ENCODE data around the gene PARD6G. TPM values are rescaled to one million over a fixed set of nuclear protein-coding genes. Genes with fewer than 3 reads are reported as not detected.

Gene PARD6G
- total and polyA plus RNA-seq, 2 experiments from 2014 or later, result 6.9 to 18.5 TPM

GRCh38 chr18:80178935-80179818 is 68.1 kb downstream of the PARD6G start (continued):
- TF ChIP-seq CTCF (conservative IDR thresholded peaks at IDR 0.05; ENCODE audit: low read depth in 2 of 2) (no peak), ETS1 (IDR thresholded peaks at IDR 0.05) (no peak), STAT1 (IDR thresholded peaks at IDR 0.05; ENCODE audit: unreplicated experiment) (no peak), POLR2AphosphoS5 (IDR thresholded peaks at IDR 0.05; ENCODE audit: low read depth) (no peak), EZH2phosphoT487 (IDR thresholded peaks at IDR 0.05; ENCODE audit: unreplicated experiment) (no peak)

- Mint-ChIP-seq H3K4me3 (no peak overlapping the region), H3K4me1 (peaks cover 5% of the 10 kb centered on the region; the same call in 2 of the 3 replicates), H3K9me3 (no peaks in the 10 kb centered on the region), H3K36me3 (ENCODE audit: low read depth) (no peaks in the 10 kb centered on the region; the same call in 2 of the 3 replicates), H3K27ac (no peak overlapping the region), H3K27me3 (ENCODE audit: insufficient read depth, low read depth, poor library complexity) (peaks cover 10% of the 10 kb centered on the region)
- H3K4me1 ChIP-seq (ENCODE audit: insufficient read depth), result no peaks in the 10 kb centered on the region
- H3K4me2 ChIP-seq, result no peak overlapping the region
- H3K27me3 ChIP-seq (ENCODE audit: insufficient read depth), result no peaks in the 10 kb centered on the region
- no peaks in the 10 kb centered on the region for H4K20me1 ChIP-seq (replicated peaks; ENCODE audit: insufficient read depth)
- H3K27ac ChIP-seq (ENCODE audit: low read depth), result no peak overlapping the region
- no peaks in the 10 kb centered on the region for H3K79me2 ChIP-seq (replicated peaks; ENCODE audit: insufficient read depth)
- H3F3A ChIP-seq (replicated peaks; ENCODE audit: low read depth), result no peaks in the 10 kb centered on the region
- no peaks in the 10 kb centered on the region for H3K36me3 ChIP-seq (ENCODE audit: insufficient read depth)
- ATAC-seq, result no peak
- DNase-seq (ENCODE audit: low spot score), result no peak
- H3K4me3 ChIP-seq, result no peak overlapping the region
- no peak overlapping the region for H2AFZ ChIP-seq
- no peaks in the 10 kb centered on the region for H3K9me2 ChIP-seq (ENCODE audit: insufficient read depth)
- no peak for TF ChIP-seq EZH2phosphoT487 (IDR thresholded peaks at IDR 0.05; ENCODE audit: unreplicated experiment)
- no peak for TF ChIP-seq ZNF114 (CRISPR knock-in tag; IDR thresholded peaks at IDR 0.05)
- TF ChIP-seq ZNF462 (CRISPR knock-in tag; IDR thresholded peaks at IDR 0.05), result no peak
- no peak for TF ChIP-seq CTCF (conservative IDR thresholded peaks at IDR 0.05; ENCODE audit: low read depth in 2 of 2)
- no peak for TF ChIP-seq ZNF331 (CRISPR knock-in tag; IDR thresholded peaks at IDR 0.05; ENCODE audit: low read depth)
- no peak for TF ChIP-seq ETS1 (IDR thresholded peaks at IDR 0.05)
- no peak for TF ChIP-seq EZH2 (IDR thresholded peaks at IDR 0.05; ENCODE audit: low read depth, unreplicated experiment)
- no peak for TF ChIP-seq STAT1 (IDR thresholded peaks at IDR 0.05; ENCODE audit: unreplicated experiment)
- no peak for TF ChIP-seq POLR2AphosphoS5 (IDR thresholded peaks at IDR 0.05; ENCODE audit: low read depth)
- TF ChIP-seq CREB1 (CRISPR knock-in tag; IDR thresholded peaks at IDR 0.05; ENCODE audit: low read depth), result no peak
These were observed 70.2 kb downstream of the PARD6G start for GRCh38 chr18:80177128-80177527.
